AG04450 (cell line): ENCODE data around the gene POGK. TPM values are rescaled to one million over a fixed set of nuclear protein-coding genes. Genes with fewer than 3 reads are reported as not detected.

ENCODE experiments used
- CTCF ChIA-PET: fragments of 300-600, 350-600 bp; formaldehyde crosslinking; extraction: SDS; loops from one replicate; lab custom pipeline; 2022; ENCODE audit warnings: antibody characterized with exemption, inconsistent platforms; lab: Charles Lee
- POLR2A ChIA-PET: fragments of 350-600 bp; formaldehyde crosslinking; extraction: SDS; loops from one replicate; lab custom pipeline; 2021; ENCODE audit warnings: antibody characterized with exemption, inconsistent platforms; lab: Yijun Ruan, JAX
- DNase-seq: peaks from one replicate; pipeline ENCODE4 v3.0.0-alpha.2; 2011; ENCODE audit warnings: low read depth, low spot score
- H3K27ac ChIP-seq: one replicate; pipeline ENCODE4 v1.5.1; 2012; ENCODE audit warnings: low read depth, low read length, control low read depth
- H3K27me3 ChIP-seq: one replicate; pipeline ENCODE4 v1.6.0; 2012; ENCODE audit warnings: low read length; ENCODE audit not compliant: control insufficient read depth, insufficient read depth
- H3K4me3 ChIP-seq: 2 replicates; pipeline ENCODE4 v1.5.1; 2011; ENCODE audit warnings: mild to moderate bottlenecking, low read depth, low read length, control low read depth
- H3K9me3 ChIP-seq: 2 replicates; pipeline ENCODE4 v1.5.1; 2012; ENCODE audit warnings: low read length; ENCODE audit not compliant: control insufficient read depth, insufficient read depth
- polyA plus RNA-seq: library from polyadenylated mRNA; depleted of rRNA; stranded (reverse); fragments of >200 nt; gene quantifications from 2 replicates; pipeline ENCODE4 v1.2.3, GENCODE V29; 2011
- TF ChIP-seq, protein P1 (sequence below): IDR thresholded peaks from 2 replicates; pipeline ENCODE4 v1.5.1; 2011; ENCODE audit warnings: low read depth, low read length, control low read depth, inconsistent platforms

The POGK gene
- polyA plus RNA-seq, 1 experiment: 21.9 TPM

DNA sequence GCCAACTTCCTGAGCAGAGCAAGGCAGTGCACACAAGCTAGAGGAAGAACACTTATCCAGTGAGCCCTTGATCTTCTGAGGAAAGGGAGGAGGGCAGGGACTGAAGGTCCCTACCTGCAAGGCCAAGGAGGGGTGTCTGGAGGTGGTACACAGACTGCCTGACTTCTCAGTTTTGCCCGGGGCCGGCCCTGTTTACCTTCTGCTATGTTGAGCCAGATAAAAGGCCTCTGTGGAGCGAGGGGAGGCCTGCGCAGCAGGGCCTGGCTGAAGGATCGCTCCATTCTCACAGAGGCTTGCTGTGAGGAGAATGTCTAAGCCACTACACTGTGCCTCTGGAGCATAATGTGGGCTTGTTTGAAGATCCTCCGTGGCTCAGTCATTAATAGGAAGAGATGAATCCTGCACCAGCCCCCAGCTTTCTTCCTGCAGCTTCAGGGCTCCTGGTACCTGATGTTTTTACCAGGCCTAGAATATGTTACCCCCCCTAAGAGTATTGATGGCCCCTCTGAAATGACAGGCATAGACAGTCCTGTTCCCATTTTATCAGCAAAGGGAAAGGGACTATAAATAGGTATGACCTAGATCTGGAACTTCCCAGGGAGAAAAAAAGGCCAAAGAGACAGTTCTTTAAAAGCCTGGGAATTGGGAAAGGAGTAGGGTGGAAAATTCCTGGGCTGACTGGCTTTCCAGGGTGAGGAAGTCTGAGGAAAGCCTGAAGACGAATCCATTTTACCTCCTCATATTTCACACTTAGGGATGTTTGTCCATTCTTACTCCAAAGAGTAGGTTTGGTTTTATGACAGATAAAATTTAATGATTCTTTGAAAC is 4.7 kb downstream of the POGK start:
- no peaks in the 10 kb centered on the region for H3K27me3 ChIP-seq
- H3K4me3 ChIP-seq: no peak overlapping the region
- CTCF ChIA-PET: no interaction called here
- POLR2A ChIA-PET: no interaction called here
- no peaks in the 10 kb centered on the region for H3K9me3 ChIP-seq
- DNase-seq: no peak
- TF ChIP-seq, protein P1, sequence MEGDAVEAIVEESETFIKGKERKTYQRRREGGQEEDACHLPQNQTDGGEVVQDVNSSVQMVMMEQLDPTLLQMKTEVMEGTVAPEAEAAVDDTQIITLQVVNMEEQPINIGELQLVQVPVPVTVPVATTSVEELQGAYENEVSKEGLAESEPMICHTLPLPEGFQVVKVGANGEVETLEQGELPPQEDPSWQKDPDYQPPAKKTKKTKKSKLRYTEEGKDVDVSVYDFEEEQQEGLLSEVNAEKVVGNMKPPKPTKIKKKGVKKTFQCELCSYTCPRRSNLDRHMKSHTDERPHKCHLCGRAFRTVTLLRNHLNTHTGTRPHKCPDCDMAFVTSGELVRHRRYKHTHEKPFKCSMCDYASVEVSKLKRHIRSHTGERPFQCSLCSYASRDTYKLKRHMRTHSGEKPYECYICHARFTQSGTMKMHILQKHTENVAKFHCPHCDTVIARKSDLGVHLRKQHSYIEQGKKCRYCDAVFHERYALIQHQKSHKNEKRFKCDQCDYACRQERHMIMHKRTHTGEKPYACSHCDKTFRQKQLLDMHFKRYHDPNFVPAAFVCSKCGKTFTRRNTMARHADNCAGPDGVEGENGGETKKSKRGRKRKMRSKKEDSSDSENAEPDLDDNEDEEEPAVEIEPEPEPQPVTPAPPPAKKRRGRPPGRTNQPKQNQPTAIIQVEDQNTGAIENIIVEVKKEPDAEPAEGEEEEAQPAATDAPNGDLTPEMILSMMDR: no peak
- H3K27ac ChIP-seq: no peak overlapping the region

- H3K27ac ChIP-seq: no peak overlapping the region
- CTCF ChIA-PET: no interaction called here
- DNase-seq: no peak
Measured at GRCh38 chr1:166844791-166845190, 5.5 kb downstream of the POGK start.

GRCh38 chr1:166848193-166848592 is 8.9 kb downstream of the POGK start:
- H3K27ac ChIP-seq: no peak overlapping the region
- no peaks in the 10 kb centered on the region for H3K9me3 ChIP-seq
- no peak for DNase-seq
- ChIA-PET POLR2A (no interaction called here), CTCF (interaction anchor here (0.6 to 0.8 kb wide), 2 partner anchors 36 to 372 kb away, joined by 3 read pairs; partner anchors contain the start of gene POU2F1)
- H3K4me3 ChIP-seq: no peak overlapping the region
- TF ChIP-seq, protein P1: no peak
- H3K27me3 ChIP-seq: no peaks in the 10 kb centered on the region

More at GRCh38 chr1:166844791-166845190, 5.5 kb downstream of the POGK start:
- Histone ChIP-seq H3K9me3 (no peaks in the 10 kb centered on the region), H3K27me3 (no peaks in the 10 kb centered on the region), H3K4me3 (no peak overlapping the region)
- TF ChIP-seq, protein P1: no peak
- POLR2A ChIA-PET: no interaction called here

DNA sequence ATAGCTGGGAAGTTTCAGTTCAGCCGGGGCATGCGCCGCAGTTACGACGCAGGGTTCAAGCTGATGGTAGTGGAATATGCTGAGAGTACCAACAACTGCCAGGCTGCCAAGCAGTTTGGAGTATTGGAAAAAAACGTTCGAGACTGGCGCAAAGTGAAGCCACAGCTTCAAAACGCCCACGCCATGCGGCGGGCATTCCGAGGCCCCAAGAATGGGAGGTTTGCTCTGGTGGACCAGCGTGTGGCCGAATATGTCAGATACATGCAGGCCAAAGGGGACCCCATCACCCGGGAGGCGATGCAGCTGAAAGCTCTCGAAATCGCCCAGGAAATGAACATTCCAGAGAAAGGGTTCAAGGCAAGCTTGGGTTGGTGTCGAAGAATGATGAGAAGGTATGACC is 9.9 kb downstream of the POGK start:
- POLR2A ChIA-PET: no interaction called here
- DNase-seq: no peak

GRCh38 chr1:166852918-166853317 is 13.6 kb downstream of the POGK start:
- POLR2A ChIA-PET: no interaction called here

More for the DNA sequence above, 9.9 kb downstream of the POGK start:
- no peaks in the 10 kb centered on the region for H3K9me3 ChIP-seq
- no peak overlapping the region for H3K4me3 ChIP-seq
- H3K27me3 ChIP-seq: no peaks in the 10 kb centered on the region
- TF ChIP-seq, protein P1: no peak
- no peak overlapping the region for H3K27ac ChIP-seq
- CTCF ChIA-PET: no interaction called here

More at GRCh38 chr1:166852918-166853317, 13.6 kb downstream of the POGK start:
- TF ChIP-seq, protein P1: no peak
- CTCF ChIA-PET: interaction anchor here (1.9 kb wide), 1 partner anchor 367 kb away, joined by 7 read pairs; no protein-coding TSS in a partner anchor
- Histone ChIP-seq H3K27ac (no peak overlapping the region), H3K4me3 (no peak overlapping the region), H3K9me3 (no peaks in the 10 kb centered on the region), H3K27me3 (no peaks in the 10 kb centered on the region)
- no peak for DNase-seq
